G401 (cell line): ENCODE measurements around the gene COPG1. TPM values are rescaled to one million over a fixed set of nuclear protein-coding genes. Genes with fewer than 3 reads are reported as not detected.

Experiments
- DNase-seq: peaks from one replicate; pipeline ENCODE4 v3.0.0-alpha.2; 2015; ENCODE audit warnings: low spot score
- in situ Hi-C: cut with HindIII; loops from 2 replicates; pipeline ENCODE4 v1.10.0; 2016; ENCODE audit warnings: low sequenced_read_pairs, mixed read lengths
- total RNA-seq: library from RNA; depleted of rRNA; stranded (reverse); fragments of >200 nt; shearing (Covaris generic); gene quantifications from 2 replicates; pipeline ENCODE4 v1.2.3, GENCODE V29; 2014

COPG1 gene
- total RNA-seq, 1 experiment from 2014 or later: 68.0 TPM

DNA sequence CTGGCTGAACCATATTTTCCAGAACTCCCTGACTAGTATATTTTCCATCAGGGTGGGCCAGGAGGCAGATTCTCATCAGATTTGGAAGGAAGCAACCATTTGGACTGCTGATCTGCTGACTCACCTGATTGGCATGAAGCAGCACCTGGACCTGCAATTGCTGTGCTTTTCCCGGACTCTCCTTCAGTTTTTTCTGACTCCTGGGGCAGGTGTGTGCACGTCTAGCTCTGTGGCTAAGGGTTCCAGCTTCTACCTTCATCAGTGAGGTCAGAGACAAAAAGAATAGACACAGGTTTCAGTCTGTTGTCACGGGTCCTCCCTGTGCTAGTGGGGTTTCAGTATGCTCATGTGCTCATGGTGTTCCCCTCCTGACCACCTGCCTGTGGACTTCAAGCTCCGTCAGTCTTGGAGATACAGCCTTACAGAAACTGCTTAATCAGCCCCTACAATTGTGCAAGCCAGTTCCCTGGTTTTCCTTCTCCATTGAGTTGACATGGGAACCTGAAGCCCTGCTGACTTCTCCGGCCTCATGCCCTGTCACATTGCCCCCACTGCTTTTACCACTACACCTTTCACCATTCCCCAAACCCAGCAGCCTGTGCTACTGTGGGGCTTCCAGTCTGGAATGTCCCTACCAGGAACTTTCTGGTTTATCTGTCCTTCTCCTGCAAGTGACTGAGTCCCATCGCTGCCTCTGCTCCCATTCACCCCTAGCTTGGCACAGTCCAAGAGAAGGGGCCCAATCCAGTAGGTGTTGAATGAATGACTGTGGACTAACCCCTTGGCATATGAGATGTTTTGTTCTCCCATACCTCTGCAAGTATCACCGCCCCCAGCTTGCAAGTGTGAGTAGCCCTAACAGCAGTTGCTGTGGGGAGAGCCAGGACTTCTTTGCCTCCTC, 61.0 kb downstream of the COPG1 start:
- DNase-seq: no peak
- in situ Hi-C loops: no loop called here

GRCh38 chr3:129311054-129311902, 61.9 kb downstream of the COPG1 start:
- in situ Hi-C loops: no loop called here

GRCh38 chr3:129312021-129312639, 62.7 kb downstream of the COPG1 start:
- in situ Hi-C loops: no loop called here
- DNase-seq: no peak

More at GRCh38 chr3:129311054-129311902, 61.9 kb downstream of the COPG1 start:
- DNase-seq: no peak

GRCh38 chr3:129312671-129313414, 63.4 kb downstream of the COPG1 start:
- in situ Hi-C loops: no loop called here
- no peak for DNase-seq

DNA sequence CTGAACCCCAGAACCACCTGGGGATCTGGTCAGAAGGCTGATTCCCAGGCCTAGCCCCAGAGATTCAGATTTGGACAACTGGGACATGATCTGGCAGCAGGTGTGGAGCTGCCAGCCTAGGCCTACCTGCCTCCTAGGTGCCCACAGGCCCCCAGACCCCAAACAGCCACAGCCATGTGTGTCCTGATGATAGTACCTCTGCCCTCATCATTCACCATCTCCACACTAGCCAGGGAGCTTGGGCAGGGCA, 63.9 kb downstream of the COPG1 start:
- in situ Hi-C loops: no loop called here
- DNase-seq: no peak

DNA sequence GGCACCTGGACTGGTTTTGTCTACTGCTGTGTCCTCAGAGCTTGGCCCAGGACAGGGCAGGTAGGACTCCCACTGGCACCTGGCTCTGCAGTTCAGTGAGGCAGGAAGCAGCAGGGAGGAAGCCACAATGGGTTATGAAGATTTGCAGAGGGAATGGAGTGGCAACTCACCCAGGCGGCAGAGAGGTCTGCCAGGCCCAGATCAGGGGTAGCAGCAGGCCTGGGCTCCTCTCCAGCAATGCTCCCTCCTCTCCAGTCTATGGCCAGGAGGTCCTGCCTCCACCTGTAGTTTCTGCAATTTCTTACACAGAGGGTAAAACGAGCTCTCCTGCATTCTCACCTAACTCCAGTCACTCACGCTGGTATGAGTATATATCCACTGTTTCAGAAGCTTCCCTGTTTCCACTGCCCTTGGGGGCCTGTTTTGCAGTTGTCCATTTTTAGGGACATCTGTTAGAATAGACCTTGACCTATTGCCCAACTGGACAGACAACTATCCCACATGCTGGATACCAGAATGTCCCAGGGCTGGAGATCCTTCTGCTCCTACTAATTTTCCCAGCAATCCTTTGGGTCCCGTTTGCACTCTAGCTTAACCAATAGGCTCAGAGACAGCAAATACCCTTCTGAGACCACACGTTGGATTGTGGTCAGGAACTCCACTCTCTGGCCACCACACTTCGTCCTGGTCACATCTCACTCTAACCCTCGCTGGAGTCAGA, 64.4 kb downstream of the COPG1 start:
- peak; percentile 74 for DNase-seq

DNA sequence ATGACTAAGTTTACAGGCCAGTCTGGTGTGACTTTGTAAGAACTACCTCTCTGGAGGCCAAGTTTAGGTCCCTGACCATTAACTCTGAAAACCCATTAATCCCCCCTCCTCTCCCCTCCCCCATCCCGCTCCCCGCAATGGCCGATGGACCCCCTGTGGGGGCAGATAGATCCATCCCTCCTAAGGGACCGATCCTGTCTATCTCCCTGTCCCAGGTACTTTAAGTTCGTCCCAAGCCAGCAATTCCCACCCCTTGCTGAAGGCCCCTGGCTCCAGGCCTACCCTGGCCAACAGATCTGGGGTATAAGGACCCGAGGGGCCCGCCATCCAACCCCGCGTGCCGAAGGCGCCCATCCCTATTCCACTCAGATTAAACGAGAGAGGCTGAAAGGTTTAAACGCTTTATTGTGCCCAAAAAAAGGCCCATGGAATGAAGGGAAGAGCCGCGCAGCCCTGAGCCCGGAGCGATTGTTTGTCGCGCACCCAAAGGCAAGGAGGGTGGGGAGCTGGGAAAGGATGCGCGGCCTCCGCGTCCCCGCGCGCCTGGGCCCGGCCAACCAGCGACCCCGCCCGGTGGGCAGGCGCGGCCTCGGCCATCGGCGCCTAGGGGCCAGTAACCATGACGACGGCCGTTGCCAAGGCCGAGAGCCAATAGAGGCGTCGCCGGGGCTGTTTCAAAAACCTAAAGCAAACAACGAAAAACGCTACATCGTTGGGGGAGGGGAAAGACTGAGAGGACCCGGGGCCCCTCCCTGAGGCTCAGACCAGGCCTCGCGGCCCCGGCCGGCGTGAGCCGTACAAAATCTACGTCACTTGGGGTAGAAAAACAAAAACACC, 65.2 kb downstream of the COPG1 start:
- in situ Hi-C loops: no loop called here
- peak; percentile 90 for DNase-seq

More for the DNA sequence above, 64.4 kb downstream of the COPG1 start:
- in situ Hi-C loops: no loop called here

DNA sequence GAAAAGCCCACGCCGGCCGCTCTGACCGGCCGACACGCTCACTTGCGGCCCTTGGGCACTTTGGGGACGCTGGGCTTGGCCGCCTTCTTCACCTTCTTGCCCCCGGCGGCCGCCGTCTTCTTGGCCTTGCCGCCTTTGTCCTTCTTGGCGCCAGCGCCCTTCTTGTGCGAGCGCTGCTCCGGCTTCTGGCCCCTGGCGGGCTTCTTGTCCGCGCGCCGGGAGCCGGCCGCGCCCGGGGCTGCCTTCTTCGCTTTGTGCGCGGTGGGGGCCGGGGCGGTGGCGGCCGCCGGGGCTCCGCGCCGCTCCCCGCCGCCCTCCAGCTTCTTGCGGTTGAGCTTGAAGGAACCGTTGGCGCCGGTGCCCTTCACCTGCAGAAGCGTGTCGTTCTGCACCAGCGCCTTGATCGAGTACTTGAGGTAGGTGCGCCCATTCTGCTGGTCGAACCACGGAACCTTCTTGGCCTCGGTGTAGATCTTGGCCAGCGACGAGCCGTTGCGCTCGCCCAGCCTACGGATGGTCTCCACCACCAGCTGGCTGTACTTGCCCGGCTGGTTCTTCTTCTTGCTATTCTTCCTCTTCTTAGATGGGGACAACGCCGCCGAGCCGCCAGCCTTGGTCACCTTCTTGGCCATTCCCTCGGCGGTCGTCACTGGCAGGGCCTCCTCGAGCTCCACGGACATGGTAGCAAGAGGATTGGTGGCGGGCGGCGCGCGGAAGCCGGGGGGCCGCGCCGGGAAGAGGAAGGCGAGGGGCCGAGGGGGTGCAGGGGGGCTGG, 66.0 kb downstream of the COPG1 start:
- DNase-seq: peak; percentile 34
- in situ Hi-C loops: no loop called here

DNA sequence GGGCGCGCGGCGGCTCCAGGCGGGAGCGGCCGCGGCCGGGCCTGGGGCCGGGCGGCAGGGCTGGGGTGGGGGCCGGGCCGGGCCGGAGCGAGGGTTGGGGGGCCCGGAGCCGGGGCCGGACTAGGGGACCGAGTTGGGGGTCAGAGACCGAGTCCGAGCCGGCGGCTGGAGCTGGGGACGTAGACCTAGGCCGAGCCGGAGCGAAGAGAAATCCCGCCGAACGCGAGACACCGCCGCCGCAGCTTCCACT, 66.5 kb downstream of the COPG1 start:
- DNase-seq: no peak
- in situ Hi-C loops: no loop called here

GRCh38 chr3:129316248-129317013, 67.0 kb downstream of the COPG1 start:
- in situ Hi-C loops: no loop called here
- DNase-seq: peak; percentile 83

GRCh38 chr3:129317014-129317771, 67.8 kb downstream of the COPG1 start:
- in situ Hi-C loops: no loop called here
- no peak for DNase-seq

- DNase-seq: no peak
- in situ Hi-C loops: no loop called here
These were observed 68.4 kb downstream of the COPG1 start for GRCh38 chr3:129317848-129318247.

DNA sequence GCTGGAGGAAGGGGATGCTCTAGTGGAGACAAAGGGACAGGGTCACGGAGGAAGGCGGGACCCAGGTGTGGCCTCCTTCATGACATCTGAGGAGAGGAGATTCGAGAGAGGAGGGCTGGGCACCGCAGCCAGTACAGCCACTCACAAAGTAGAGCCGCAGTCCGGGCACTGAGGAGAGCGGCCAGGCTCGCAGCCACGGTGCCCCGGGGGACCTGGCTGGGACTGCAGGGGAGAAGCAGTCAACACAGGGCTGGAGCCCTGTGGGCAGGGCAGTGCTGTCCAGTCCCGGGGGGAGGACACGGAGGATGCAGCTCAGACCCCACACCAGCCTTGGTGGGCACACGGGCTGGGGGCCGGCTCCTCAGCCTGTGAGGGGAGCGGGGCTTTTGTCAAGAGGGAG, 69.5 kb downstream of the COPG1 start:
- DNase-seq: no peak
- in situ Hi-C loops: no loop called here

- in situ Hi-C loops: no loop called here
- DNase-seq: no peak
These were observed 70.9 kb downstream of the COPG1 start for GRCh38 chr3:129320261-129320660.

- no peak for DNase-seq
- in situ Hi-C loops: no loop called here
These were observed 71.5 kb downstream of the COPG1 start for GRCh38 chr3:129320825-129321487.

DNA sequence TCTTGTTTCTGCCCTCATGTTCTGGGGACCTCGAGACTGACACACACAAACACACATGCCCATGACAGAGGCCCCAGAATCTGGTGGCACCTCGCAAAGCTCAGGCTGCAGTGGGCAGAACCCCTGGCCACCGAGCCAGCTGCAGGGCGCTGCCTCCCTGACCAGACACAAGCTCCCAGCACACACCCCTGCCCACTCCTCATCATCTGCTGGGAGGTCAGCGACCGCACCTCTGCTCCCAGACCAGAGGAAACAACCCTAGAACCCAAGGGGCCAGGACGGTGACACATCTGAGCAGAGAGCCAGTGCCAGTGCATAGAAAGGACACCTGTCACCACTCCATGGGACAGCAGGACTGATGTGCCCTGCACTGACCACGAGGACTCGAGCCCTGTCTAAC, 72.5 kb downstream of the COPG1 start:
- in situ Hi-C loops: no loop called here
- no peak for DNase-seq
